ENCODE measurements around the gene THTPA. TPM values are rescaled to one million over a fixed set of nuclear protein-coding genes. Genes with fewer than 3 reads are reported as not detected.
"Not testable (repeated sequence)": the region's sequence is repeated elsewhere in the genome, so short reads cannot be mapped to it uniquely, and the experiment has no call there.

Gene THTPA
- total RNA-seq, 1 experiment from 2014 or later, result 3.3 TPM

- peaks cover 4% of the 10 kb centered on the region; the same call in 1 of the 2 replicates for H3K9me3 ChIP-seq
- peak; percentile 23 for DNase-seq
- H3K27me3 ChIP-seq, result no peaks in the 10 kb centered on the region
- H3K4me3 ChIP-seq, result no peak overlapping the region
- H3K36me3 ChIP-seq, result no peaks in the 10 kb centered on the region
Observed at GRCh38 chr14:23605931-23606585, 50.0 kb downstream of the THTPA start.

DNA sequence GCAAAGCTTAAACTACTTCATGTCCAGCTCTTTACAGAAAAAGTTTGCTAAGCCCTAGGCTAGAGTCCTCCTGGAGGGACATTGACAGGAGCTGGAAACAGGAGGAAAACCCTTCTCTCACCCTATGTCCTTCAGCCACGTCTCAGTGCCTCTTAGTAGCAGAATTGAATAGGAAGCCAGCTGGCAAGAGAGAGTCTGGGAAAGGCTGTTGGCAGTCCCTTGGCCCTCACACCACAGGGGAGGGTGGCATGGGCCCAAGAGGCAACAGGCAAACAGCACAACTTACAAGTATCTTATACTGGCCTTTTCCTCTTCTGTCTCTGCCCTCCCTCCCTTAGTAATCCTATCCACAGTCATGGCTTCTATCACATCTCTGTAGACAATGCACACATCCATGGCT lies 52.4 kb downstream of the THTPA start:
- Histone ChIP-seq H3K36me3 (no peaks in the 10 kb centered on the region), H3K4me3 (no peak overlapping the region), H3K27me3 (no peaks in the 10 kb centered on the region), H3K9me3 (peaks cover 4% of the 10 kb centered on the region; the same call in 1 of the 2 replicates)
- DNase-seq, result peak; percentile 87

- peak; percentile 21 for DNase-seq
Observed at GRCh38 chr14:23609001-23609400, 52.9 kb downstream of the THTPA start.

DNA sequence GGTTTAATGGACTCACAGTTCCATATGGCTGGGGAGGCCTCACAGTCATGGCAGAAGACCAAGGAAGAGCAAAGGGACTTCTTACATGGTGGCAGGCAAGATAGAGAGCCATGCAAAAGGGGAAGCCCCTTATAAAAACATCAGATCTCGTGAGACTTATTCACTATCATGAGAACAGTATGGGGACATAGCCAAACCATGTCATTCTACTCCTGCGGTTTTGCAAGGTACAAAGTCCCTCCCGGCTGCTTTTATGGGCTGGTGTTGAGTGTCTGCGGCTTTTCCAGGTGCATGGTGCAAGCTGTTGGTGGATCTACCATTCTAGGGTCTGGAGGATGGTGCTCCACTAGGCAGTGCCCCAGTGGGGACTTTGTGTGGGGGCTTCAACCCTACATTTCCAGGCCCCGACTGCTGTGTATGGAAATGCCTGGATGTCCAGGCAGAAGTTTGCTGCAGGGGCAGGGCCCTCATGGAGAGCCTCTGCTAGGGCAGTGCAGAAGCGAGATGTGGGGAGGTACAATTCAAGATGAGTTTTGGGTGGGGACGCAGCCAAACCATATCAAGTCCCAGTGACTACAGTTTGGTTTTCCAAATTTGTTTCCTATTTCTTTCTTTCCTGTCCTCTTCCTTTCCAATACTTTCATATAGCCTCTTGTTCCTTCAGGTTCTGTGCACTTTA lies 53.5 kb downstream of the THTPA start:
- H3K9me3 ChIP-seq, DNase-seq, H3K27me3 ChIP-seq: not testable (repeated sequence)

More at GRCh38 chr14:23609001-23609400, 52.9 kb downstream of the THTPA start:
- H3K4me3 ChIP-seq, result no peak overlapping the region
- H3K27me3 ChIP-seq, result no peaks in the 10 kb centered on the region
- H3K36me3 ChIP-seq, result no peaks in the 10 kb centered on the region
- peaks cover 4% of the 10 kb centered on the region; the same call in 1 of the 2 replicates for H3K9me3 ChIP-seq

More for the DNA sequence above, 53.5 kb downstream of the THTPA start:
- not testable (repeated sequence) for H3K4me3 ChIP-seq, H3K36me3 ChIP-seq

Other genes with a start within 250 kb of the THTPA start
- 7.1 and 10.7 TPM in 2 replicates for gene BCL2L2, start 249.4 kb upstream of the THTPA start, total RNA-seq (2014; rRNA removed; shearing (Covaris generic); ENCODE audit: low replicate concordance)
- gene PABPN1, start 234.8 kb upstream of the THTPA start, total RNA-seq (2014; rRNA removed; shearing (Covaris generic); ENCODE audit: low replicate concordance), result 48.3 and 89.9 TPM in 2 replicates
- gene SLC22A17, start 203.4 kb upstream of the THTPA start, total RNA-seq (2014; rRNA removed; shearing (Covaris generic); ENCODE audit: low replicate concordance), result 6.1 TPM in 1 of 2 replicates, not detected in the other
- gene EFS, start 191.1 kb upstream of the THTPA start, total RNA-seq (2014; rRNA removed; shearing (Covaris generic); ENCODE audit: low replicate concordance), result 7.5 and 9.0 TPM in 2 replicates
- not detected in 2 replicates for gene IL25, start 183.5 kb upstream of the THTPA start, total RNA-seq (2014; rRNA removed; shearing (Covaris generic); ENCODE audit: low replicate concordance)
- not detected in 2 replicates for gene CMTM5, start 179.2 kb upstream of the THTPA start, total RNA-seq (2014; rRNA removed; shearing (Covaris generic); ENCODE audit: low replicate concordance)
- gene MYH6, start 148.0 kb upstream of the THTPA start, total RNA-seq (2014; rRNA removed; shearing (Covaris generic); ENCODE audit: low replicate concordance), result not detected in 2 replicates
- not detected in 2 replicates for gene MYH7, start 120.6 kb upstream of the THTPA start, total RNA-seq (2014; rRNA removed; shearing (Covaris generic); ENCODE audit: low replicate concordance)
- gene NGDN, start 86.6 kb upstream of the THTPA start, total RNA-seq (2014; rRNA removed; shearing (Covaris generic); ENCODE audit: low replicate concordance), result 26.9 and 59.9 TPM in 2 replicates
- not detected in 2 replicates for gene ZFHX2, start 4.5 kb upstream of the THTPA start, total RNA-seq (2014; rRNA removed; shearing (Covaris generic); ENCODE audit: low replicate concordance)
- 0.79 and 9.7 TPM in 2 replicates for gene AP1G2, start 11.5 kb downstream of the THTPA start, total RNA-seq (2014; rRNA removed; shearing (Covaris generic); ENCODE audit: low replicate concordance)
- not detected in 2 replicates for gene JPH4, start 22.5 kb downstream of the THTPA start, total RNA-seq (2014; rRNA removed; shearing (Covaris generic); ENCODE audit: low replicate concordance)
- 1.6 TPM in 1 of 2 replicates, not detected in the other for gene DHRS2, start 80.1 kb downstream of the THTPA start, total RNA-seq (2014; rRNA removed; shearing (Covaris generic); ENCODE audit: low replicate concordance)

All from MG63 (cell line).